ENCODE measurements around the gene SHANK3.
A peak's percentile ranks its signal among the peaks of the same experiment; 100 is the strongest.
"Not testable (repeated sequence)": the region's sequence is repeated elsewhere in the genome, so short reads cannot be mapped to it uniquely, and the experiment has no call there.

SHANK3 gene

DNA sequence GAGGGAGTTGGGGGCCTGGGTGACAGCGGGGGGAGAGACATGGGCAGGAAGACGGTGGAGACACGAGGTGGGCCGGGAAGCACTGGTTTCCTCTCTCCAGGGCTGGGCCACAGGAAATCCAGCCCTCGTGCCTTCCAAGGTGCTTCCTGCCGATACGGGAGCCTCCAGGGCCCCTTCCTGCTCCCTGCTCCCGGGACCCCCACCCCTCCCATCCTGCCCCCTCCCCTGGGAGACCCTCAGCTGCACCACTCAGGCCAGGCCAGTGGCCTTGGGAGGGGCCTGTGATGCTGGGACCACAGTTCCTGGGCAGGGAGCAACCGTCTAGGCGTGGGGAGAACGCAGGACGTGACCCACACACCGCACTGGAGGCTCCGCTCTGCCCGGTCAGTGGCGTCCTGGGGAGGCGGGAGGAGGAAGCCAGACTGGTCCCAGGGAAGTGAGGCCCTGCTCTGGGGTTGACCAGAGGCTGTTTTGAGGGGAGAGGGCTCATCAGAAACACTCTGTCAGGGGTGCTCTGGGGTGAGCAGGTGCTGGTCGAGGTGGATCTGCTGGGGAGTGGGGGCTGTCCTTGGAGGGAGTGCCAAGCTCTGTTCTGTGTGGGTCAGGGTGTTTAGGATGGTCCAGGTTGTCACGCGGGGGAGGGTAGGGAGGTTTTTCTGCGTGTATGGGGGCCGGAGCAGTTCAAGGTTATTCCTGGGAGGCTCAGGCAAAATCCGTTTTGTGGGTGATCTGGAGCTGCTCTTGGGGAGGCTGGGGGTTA, at the start of gene SHANK3:
Gene SHANK3, plus strand, starts transcription at position 353 of the 760 bp plus-strand sequence.
- DNase-seq (ENCODE audit: low spot score) = peak; percentile 24

DNA sequence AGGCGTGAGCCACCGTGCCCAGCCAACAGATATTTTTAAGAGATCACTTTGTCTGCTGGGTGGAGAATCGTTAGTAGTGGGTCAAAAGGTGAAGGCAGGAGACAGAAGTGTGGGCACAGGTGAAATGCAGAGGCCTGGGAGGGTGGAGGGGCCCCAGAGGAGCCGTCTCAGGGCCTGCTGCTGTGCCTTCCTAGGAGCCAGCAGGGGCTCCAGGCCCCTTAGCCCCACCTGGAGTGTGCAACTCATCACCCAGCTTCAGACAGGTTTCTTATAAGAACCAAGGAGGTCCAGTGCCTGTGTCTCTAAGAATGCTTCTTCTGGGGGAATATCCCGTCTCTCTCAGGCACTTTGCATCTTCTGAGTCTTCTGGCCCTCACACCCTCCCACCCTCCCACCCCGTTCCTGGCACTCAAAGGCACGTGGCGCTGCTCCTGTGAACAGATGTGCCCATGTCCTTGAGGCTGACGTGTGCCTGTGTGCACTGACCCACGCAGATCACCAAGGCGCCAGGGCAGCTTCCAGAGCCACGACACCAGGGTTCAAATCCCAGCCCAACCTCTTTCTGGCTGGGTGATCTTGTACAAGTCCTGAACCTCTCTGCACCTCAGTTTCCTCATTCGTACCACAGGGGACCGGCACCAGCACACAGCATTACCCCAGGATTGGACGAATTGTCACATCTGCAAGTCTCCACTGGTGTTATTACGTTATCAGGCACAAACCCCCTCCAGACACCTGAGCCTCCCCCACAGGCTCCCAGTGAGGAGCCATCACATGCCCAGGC, 48.1 kb upstream of the SHANK3 start:
- DNase-seq (ENCODE audit: low spot score) = no peak

DNA sequence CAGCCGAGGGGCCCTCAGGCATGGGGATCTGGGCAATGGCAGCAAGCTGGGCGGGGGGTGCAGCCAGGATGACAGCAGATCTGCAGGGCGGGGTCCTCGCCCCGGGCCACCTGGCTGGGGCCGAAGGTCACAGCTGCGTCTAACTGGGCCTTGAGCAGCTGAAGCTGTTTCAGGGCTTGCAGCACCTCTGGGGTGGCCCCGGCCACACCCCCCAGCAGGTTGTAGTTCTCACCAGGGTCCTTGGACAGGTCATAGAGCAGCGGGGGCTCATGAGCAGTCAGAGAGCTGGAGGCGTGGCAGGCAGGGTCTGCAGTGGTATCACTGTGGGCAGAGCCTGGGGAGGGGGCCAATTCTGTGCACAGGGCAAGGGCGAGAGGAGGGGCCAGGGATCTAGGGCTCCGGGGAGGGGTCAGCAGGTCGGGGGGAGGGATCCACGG, 47.5 kb upstream of the SHANK3 start:
- DNase-seq (ENCODE audit: low spot score) = no peak

DNA sequence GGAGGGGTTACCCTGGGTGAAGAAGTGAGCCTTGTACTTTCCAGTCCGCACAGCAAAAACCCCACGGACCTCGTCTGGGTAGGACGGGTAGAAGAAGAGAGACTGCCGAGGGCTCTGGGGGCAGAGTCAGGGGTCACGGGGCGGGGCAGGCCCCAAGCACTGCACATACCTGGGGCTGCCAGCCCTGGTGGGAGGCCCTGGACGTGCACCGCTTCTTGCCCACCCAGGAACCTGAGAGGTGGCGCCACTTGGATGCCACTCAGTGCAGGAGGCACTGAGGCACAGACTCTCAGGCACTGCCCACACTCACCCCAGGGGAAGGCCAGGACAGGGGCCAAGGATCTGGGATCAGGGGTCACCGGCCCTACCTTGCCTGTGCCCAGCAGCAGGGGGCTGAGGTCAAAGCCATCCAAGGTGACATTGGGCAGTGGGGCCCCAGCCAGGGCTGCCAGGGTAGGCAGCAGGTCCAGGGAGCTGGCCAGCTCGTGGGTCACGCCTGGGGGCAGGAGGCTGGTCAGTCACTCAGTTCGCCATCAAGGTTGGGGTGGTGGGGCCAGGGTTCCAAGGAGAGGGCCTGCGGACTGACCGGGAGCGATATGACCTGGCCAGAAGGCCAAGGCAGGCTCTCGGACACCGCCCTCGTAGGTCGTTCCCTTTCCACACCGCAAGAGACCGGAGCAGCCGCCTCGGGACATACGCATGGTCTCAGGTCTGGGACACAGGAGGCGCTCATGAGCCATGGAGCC, 46.9 kb upstream of the SHANK3 start:
- DNase-seq (ENCODE audit: low spot score) = no peak

DNA sequence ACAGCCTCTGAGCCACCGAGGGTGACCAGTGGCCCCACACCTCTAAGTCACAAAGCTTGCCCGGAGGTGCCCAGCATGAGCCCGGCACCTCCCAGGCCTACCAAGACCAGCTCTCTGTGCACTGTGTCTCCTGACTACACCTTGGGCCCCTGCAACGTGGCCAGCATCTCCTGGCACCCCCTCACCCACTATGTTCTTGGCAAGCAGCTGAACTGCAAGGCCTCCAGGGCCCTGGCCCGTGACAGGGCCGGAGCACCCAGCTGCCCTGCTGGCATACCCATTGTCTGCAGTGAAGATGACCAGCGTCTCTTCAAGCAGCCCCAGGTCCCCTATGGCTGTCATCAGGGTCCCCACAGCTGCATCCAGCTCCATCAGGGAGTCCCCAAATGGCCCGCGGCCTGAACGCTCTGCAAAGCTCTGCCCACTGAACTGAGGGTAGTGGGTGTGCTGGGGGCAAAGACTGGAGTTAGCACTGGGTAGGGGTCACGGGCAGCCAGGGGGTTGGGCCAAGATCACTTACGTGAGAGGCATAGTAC, 46.2 kb upstream of the SHANK3 start:
- no peak for DNase-seq (ENCODE audit: low spot score)

DNA sequence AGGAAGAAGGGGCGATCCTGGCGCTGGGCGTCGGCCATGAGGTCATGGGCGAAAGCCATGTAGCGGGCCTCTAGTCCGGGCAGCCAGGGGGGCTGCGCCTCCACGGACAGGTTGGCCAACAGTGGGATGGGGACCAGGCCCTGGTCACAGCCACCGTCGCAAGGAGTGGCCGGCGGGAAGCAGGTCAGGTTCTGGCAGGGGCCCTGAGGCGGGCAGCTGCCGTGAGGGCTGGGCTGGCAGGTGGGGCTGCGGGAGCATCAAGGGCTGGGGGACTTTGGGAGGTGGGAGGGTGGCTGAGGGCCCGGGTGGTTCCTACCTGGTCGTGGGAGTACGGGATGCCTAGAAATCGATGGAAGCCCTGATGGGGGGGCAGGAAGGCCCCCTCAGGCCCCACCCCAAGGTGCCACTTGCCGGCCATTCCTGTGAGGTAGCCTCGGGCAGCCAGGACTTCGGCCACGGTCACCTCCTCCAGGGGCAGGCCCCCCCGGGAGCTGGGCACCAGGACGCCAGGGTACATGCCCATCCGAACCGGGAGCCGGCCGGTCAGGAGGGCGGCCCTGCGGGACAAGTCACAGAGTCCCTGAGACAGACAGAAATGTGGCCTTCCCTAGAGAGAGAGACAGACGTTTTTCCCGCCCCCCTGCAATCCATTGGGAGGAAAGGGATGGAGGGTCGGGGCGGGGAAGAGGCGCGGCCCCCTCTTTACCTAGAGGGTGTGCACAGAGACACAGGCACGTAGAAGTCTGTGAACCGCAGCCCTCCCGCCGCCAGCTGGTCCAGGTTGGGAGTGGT, 45.6 kb upstream of the SHANK3 start:
- no peak for DNase-seq (ENCODE audit: low spot score)

DNA sequence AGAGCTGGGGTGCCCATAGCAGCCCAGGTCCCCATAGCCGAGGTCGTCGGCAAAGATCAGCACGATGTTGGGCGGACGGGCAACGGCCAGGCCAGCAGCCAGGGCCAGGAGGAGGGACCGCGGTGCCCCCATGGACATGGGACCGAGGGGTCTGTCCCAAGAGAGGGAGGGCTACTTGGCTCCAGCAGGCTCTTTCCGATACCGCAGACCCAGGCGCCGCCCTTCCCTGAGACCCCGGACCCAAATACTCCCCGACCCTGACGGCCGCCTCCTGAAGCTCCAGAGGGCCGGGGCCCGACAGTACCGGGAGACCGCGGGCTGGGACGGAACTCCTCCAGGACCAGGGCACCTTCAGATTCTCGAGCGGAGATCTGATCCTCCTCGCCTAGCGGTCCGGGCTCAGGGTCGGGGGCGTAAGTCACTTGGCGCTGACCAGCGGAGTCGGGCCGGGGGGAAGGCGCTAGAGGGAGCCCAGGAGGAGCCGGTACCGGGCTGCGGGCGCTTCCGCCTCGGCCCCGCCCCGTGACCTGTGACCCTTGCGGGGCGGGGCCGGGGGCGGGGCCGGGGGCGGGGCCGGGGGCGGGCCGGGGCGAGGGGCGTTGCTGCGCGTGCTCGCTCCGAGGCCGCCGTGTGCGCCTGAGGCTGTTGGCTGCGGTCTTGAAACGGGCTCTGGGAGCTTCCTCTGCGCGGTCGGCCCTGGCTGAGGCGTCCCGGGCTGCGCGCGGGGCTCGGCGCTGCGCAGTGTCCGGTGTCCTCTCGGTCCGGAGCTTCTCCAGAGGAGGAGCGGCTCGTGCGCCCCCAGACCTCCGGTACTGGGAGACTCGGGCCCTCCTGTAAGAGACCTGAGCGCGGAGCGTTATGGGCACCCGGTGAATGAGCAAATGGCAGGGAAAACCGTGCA, 44.7 kb upstream of the SHANK3 start, which contains the start of gene ARSA:
Gene ARSA, minus strand, starts transcription at position 511 of the 901 bp plus-strand sequence. Its CDS starts 373 bp downstream, at position 138.
- peak; percentile 81 for DNase-seq (ENCODE audit: low spot score)

DNA sequence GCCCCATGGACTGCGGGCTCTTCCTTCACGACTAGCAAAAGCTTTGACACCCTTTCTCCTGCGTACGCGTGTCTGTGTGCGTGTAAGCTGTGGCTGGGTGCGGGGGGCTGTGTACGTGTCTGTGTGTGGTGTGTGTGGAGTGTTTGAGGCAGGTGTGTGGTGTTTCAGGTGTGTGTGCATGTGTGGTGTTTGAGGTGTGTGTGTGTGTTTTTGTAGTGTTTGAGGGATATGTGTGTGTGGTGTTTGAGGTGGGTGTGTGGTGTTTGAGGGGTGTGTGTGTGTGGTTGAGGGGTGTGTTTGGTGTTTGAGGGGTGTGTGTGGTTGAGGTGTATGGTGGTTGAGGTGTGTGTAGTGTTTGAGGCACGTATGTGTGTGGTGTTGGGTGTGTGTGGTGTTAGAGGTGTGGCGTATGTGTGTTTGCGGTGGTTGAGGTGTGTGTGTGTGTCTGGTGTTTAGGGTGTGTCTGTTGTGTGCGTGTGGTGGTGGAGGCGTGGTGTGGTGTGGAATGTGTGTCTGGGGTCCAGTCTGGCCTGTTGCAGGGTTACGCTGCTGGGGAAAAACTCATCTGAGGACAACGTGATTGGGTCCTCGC, 44.0 kb upstream of the SHANK3 start:
- DNase-seq (ENCODE audit: low spot score) = no peak

DNA sequence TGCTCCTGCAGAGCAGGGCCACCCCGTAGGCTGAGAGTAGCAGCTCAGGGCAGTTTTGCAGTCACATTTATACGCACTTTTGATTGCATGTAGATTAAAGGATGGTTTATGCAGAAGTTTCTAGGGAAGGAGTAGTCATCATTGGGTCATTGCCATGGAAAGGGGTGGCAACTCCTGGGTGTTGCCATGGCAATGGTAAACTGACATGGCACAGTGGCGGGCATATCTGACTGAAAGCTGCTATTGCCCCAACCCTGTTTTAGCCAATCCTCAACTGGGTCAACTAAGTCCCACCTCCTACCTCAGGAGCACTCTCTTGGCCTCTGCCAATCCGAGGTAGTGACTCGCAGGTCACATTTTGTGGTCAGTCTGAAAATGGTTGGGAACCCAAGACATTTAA, 42.2 kb upstream of the SHANK3 start:
- no peak for DNase-seq (ENCODE audit: low spot score)

DNA sequence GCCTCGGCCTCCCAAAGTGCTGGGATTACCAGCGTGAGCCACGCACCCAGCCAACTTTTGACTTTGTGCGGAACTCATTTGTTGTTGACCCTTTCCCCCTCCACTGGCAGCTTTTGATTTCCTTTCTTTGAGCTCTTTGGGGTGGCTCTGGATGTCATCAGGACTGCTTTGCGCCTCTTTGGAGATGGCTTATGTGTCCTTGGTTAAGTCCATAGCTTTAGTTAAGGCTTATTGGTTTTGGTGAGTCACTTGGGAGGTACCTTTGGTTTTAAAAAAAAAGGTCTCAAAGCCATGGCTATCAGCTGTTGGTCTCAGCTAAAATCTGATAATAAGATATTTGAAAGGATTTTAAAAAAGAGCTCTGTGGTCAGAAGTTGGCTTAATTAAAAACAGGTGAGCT, 39.5 kb upstream of the SHANK3 start:
- DNase-seq (ENCODE audit: low spot score) = no peak

DNA sequence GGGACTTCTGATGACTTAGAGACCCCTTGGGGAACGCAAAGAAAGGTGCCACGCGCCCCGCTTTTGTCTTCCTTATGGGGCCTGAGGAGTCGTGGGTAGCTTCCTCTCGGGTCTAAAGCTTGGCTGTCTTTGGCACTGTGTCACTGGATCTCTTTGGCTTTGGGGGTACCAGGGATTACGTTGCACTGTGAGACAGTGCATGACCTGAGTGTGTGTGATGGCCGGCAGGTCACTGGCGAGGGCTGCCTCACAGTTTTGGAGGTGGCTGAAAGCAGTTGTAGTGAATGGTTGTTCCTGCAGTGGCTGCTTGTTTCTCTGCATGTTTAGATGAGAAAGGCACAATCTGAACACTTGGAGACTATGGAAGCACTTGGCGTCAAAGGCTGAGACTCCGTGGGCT, 38.9 kb upstream of the SHANK3 start:
- DNase-seq (ENCODE audit: low spot score) = no peak

DNA sequence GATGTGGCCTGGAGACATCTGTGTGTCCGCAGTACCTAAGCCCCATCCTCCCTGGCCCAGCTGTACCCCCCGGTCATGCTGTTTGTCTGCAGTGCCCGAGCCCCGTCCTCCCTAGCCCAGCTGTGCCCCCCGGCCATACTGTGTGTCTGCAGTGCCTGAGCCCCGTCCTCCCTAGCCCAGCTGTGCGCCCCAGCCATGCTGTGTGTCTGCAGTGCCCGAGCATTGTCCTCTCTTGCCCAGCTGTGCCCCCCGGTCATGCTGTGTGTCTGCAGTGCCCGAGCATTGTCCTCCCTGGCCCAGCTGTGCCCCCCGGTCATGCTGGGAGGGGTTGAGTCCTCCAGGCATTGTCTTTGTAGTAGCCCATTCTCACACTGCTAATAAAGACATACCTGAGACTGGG, 37.0 kb upstream of the SHANK3 start:
- DNase-seq (ENCODE audit: low spot score) = no peak

DNA sequence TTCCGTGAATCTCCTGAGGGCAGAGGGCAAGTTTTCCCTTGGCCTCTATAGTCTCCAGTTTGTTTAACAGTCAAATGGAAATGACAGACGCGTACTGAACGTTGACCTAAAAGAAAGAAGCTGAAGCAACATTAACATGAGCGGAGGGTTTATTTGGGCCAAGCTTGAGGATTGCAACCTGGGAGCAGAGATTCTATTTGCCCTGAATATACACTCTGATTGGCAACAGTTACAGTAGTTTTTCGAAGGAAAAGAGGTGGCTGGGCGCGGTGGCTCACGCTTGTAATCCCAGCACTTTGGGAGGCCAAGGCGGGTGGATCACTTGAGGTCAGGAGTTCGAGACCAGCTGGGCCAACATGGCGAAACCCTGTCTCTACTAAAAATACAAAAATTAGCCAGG, 32.3 kb upstream of the SHANK3 start:
- DNase-seq (ENCODE audit: low spot score) = not testable (repeated sequence)

DNA sequence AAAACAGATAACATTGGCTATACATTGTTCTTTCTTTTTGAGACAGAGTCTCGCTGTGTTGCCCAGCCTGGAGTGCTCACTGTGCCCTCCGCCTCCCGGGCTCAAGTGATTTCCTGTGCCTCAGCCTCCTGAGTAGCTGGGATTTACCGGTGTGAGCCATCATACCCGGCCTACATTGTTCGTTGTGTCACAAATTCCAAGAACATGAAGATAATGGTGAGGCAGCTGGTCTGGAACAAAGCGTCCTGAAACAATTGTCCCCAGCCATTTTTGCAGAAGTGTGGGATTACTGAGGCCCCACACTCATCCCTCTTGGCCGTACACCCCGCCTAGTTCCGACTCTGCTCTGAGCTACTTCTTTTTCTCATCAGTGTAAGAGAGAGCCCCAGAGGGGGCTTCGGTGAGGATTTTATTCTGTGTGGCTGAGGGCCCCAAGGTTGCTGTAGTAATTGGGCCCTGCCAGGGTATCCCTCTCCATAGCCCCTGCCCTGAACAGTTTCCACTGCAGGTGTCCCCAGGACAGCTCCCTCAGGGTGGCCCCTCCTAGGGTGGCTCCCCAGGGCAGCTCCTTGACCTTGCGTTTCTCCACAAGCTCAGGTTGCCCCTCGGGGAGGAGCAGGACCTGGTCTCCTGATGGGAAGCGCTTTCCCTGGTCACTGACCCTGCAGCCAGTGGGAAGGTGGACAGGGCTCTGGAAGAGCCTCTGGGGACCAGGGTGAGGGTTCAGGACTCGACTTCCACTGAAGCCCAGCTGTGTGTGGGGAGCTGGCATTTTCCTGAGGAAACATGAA, 31.6 kb upstream of the SHANK3 start:
- DNase-seq (ENCODE audit: low spot score) = no peak

DNA sequence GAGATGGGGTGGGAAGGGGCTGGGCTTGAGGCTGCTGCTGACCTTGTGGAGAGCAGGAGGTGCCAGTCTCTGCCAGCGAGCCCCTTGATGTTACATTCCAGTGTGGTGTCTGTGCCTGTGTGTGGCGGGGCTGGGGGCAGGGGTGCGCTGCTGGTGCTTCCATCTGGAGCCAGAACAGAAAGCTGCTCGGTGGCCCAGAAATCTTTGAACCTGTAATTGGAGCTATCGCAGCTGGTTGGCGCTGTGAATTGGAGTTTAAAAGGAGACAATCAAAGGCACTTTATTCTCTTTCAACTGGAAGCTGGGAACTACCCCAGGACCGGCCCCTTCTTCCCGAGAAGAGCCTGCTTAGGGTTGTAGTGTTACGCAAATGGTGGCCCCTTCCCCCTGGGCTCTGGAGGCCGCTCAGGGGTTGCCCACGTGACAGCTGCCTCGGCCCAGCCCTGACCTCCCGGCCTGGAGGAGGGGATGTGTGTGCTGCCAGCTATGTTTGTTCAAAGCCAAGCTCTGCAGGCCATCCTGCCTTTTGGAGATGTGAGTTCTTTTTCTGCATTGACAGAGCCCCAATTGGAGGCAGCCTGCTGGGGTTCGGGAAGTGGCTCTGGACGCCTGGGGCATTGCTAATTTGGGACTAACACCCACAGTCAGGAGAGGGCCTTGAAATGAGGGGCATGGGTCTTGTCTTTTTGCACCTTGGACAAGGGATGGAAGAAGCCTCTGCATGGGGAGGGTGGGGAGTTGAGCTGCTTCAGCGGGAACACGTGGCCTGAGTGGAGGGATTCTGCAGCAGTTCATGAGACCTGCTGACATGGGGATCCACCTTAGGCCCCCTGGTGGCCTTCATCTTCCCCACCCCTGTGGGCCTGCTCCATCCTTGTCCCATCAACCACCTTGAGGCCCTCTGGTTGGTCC, 30.7 kb upstream of the SHANK3 start:
- DNase-seq (ENCODE audit: low spot score) = peak; percentile 35

DNA sequence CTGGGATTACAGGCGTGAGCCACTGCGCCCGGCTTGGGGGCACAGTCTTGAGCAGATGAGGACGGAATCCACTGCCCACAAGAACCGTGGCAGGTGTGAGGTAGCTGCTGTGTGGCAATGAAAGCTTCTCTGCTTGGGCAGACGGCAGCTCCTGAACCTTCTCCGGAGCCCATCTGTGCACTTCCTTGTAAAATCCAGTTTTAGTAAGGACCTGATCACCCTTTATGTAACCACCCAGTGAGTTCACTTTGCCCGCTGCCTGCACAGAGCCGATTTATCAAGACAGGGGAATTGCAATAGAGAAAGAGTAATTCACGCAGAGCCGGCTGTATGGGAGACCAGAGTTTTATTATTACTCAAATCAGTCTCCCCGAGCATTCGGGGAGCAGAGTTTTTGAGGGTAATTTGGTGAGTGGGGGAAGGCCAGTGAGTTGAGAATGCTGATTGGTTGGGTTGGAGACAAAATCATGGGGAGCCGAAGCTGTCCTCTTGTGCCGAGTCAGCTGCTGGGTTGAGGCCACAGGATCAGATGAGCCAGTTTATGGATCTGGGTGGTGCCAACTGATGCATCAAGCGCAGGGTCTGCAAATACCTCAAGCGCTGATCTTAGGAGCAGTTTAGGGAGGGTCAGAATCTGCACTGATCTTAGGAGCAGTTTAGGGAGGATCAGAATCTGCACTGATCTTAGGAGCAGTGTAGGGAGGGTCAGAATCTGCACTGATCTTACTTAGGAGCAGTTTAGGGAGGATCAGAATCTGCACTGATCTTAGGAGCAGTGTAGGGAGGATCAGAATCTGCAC, 29.4 kb upstream of the SHANK3 start:
- DNase-seq (ENCODE audit: low spot score) = not testable (repeated sequence)

DNA sequence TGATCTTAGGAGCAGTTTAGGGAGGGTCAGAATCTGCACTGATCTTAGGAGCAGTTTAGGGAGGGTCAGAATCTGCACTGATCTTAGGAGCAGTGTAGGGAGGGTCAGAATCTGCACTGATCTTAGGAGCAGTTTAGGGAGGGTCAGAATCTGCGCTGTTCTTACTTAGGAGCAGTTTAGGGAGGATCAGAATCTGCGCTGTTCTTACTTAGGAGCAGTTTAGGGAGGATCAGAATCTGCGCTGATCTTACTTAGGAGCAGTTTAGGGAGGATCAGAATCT, 28.9 kb upstream of the SHANK3 start:
- DNase-seq (ENCODE audit: low spot score) = not testable (repeated sequence)

Measured in putamen (tissue), 1 donor.